CD4-positive, alpha-beta T cell (primary cell): ENCODE measurements around the gene FNIP1. TPM values are rescaled to one million over a fixed set of nuclear protein-coding genes. Genes with fewer than 3 reads are reported as not detected.

ENCODE experiments used
- ATAC-seq: fragments of 200-7000 bp; cut with Tn5 transposase; one replicate; pipeline ENCODE4 v1.10.0; 2022; ENCODE audit warnings: mild to moderate bottlenecking; ENCODE audit not compliant: poor library complexity
- CTCF ChIA-PET: fragments of 350-600 bp; sonication (Branson Sonifier 250); formaldehyde crosslinking; loops from one replicate; lab custom pipeline; 2021; ENCODE audit warnings: antibody characterized with exemption, inconsistent platforms; lab: Charles Lee
- POLR2A ChIA-PET: fragments of 350-600 bp; sonication (Branson Sonifier 250); formaldehyde crosslinking; loops from one replicate; lab custom pipeline; 2021; ENCODE audit warnings: antibody characterized with exemption, inconsistent platforms; lab: Charles Lee
- DNase-seq, 14 experiments: peaks; one replicate each; pipeline ENCODE4 v3.0.0-alpha.2; 2013 to 2020; ENCODE audit warnings: mixed read lengths in 2 of 14
- H3K27ac ChIP-seq, 2 donors: one replicate each; pipeline versions ENCODE4 v1.5.1 to v1.7.0; 2013; ENCODE audit warnings: low read length in 2 of 2, low read depth in 1 of 2, mild to moderate bottlenecking in 1 of 2
- H3K27me3 ChIP-seq, 2 experiments: 1 replicate in 1 of 2; 2 replicates in 1 of 2; pipeline versions ENCODE4 v1.6.1 to v1.7.0; 2013; ENCODE audit warnings: low read length in 2 of 2, control low read depth in 1 of 2, mild to moderate bottlenecking in 1 of 2, moderate library complexity in 1 of 2; ENCODE audit not compliant: insufficient read depth in 2 of 2, control insufficient read depth in 1 of 2
- H3K36me3 ChIP-seq: one replicate; pipeline ENCODE4 v1.6.1; 2013; ENCODE audit warnings: low read length, control low read depth; ENCODE audit not compliant: insufficient read depth
- H3K4me1 ChIP-seq: one replicate; pipeline ENCODE4 v1.6.1; 2013; ENCODE audit warnings: low read length, control low read depth; ENCODE audit not compliant: insufficient read depth
- H3K4me3 ChIP-seq: one replicate; pipeline ENCODE4 v1.5.1; 2013; ENCODE audit warnings: mild to moderate bottlenecking, low read length, moderate library complexity
- H3K9me3 ChIP-seq, 2 experiments: 1 replicate in 1 of 2; 2 replicates in 1 of 2; pipeline versions ENCODE4 v1.6.1 to v1.7.0; 2013; ENCODE audit warnings: low read length in 2 of 2, mild to moderate bottlenecking in 2 of 2, control low read depth in 1 of 2, moderate library complexity in 1 of 2; ENCODE audit not compliant: control insufficient read depth in 1 of 2, insufficient read depth in 1 of 2
- H3K27ac Mint-ChIP-seq: one replicate; pipeline ENCODE4 v1.8.0; 2020; ENCODE audit warnings: mixed read lengths
- H3K27me3 Mint-ChIP-seq: one replicate; pipeline ENCODE4 v1.8.0; 2021; ENCODE audit warnings: mixed read lengths
- H3K36me3 Mint-ChIP-seq: one replicate; pipeline ENCODE4 v1.8.0; 2021; ENCODE audit warnings: low read depth, mixed read lengths
- H3K4me1 Mint-ChIP-seq: one replicate; pipeline ENCODE4 v1.8.0; 2021; ENCODE audit warnings: low read depth, mixed read lengths
- H3K4me3 Mint-ChIP-seq: one replicate; pipeline ENCODE4 v1.8.0; 2020; ENCODE audit warnings: mild to moderate bottlenecking, mixed read lengths
- H3K9me3 Mint-ChIP-seq: one replicate; pipeline ENCODE4 v1.8.0; 2020; ENCODE audit warnings: mixed read lengths
- CTCF ChIP-seq: fragments of 200-600 bp; IDR thresholded peaks from one replicate; pipeline ENCODE4 v1.8.0; 2022; ENCODE audit warnings: antibody characterized with exemption, mild to moderate bottlenecking
- intact Hi-C, 2 experiments: fragments of 100-400 bp; cut with DNase I in 1 of 2; cut with micrococcal nuclease in 1 of 2; formaldehyde crosslinking; loops; one replicate each; pipeline versions ENCODE4 v1.15.1 to v1.9.0; 2023 to 2025; cut with DNase I, micrococcal nuclease
- total RNA-seq, 174 experiments: library from RNA in 2 of 174; stranded (reverse) in 2 of 174; gene quantifications; one replicate each; pipeline ENCODE4 v1.2.3 and lab custom pipeline; 2021 to 2026

The FNIP1 gene
- total RNA-seq, 2 experiments from 2014 or later: 34.5 to 34.7 TPM

GRCh38 chr5:131790550-131790949 is 6.3 kb downstream of the FNIP1 start:
- ATAC-seq (no peak), DNase-seq (no peak)
- POLR2A ChIA-PET: interaction anchor here (1.2 kb wide), 1 partner anchor 102 kb away, joined by 3 read pairs; no protein-coding TSS in a partner anchor
- Histone ChIP-seq H3K4me1 (peaks cover 7% of the 10 kb centered on the region), H3K27ac (no peak overlapping the region), H3K27me3 (no peaks in the 10 kb centered on the region), H3K4me3 (no peak overlapping the region), H3K36me3 (no peaks in the 10 kb centered on the region), H3K9me3 (no peaks in the 10 kb centered on the region)
- intact Hi-C loops: no loop called here
- Mint-ChIP-seq H3K27ac (no peak overlapping the region), H3K4me1 (peaks cover 73% of the 10 kb centered on the region), H3K36me3 (peaks cover 29% of the 10 kb centered on the region), H3K9me3 (peaks cover 4% of the 10 kb centered on the region), H3K27me3 (no peaks in the 10 kb centered on the region), H3K4me3 (no peak overlapping the region)
- CTCF ChIA-PET: no interaction called here
- TF ChIP-seq CTCF: no peak

- Histone ChIP-seq H3K27me3 (no peaks in the 10 kb centered on the region), H3K4me3 (no peak overlapping the region), H3K36me3 (no peaks in the 10 kb centered on the region), H3K27ac (no peak overlapping the region), H3K4me1 (peaks cover 7% of the 10 kb centered on the region), H3K9me3 (no peaks in the 10 kb centered on the region)
- H3K4me1 Mint-ChIP-seq: peaks cover 65% of the 10 kb centered on the region
- no peak for DNase-seq
- CTCF ChIA-PET: no interaction called here
- no peak for TF ChIP-seq CTCF
- H3K9me3 Mint-ChIP-seq: peaks cover 4% of the 10 kb centered on the region
- no peak overlapping the region for H3K27ac Mint-ChIP-seq
- H3K4me3 Mint-ChIP-seq: no peak overlapping the region
- POLR2A ChIA-PET: interaction anchor here (1.2 kb wide), 1 partner anchor 101 kb away, joined by 3 read pairs; no protein-coding TSS in a partner anchor
- peaks cover 22% of the 10 kb centered on the region for H3K36me3 Mint-ChIP-seq
- H3K27me3 Mint-ChIP-seq: no peaks in the 10 kb centered on the region
- no peak for ATAC-seq
- intact Hi-C loops: no loop called here
Measured at GRCh38 chr5:131789765-131790164, 7.1 kb downstream of the FNIP1 start.

- no peak for TF ChIP-seq CTCF
- Mint-ChIP-seq H3K27me3 (no peaks in the 10 kb centered on the region), H3K9me3 (peaks cover 4% of the 10 kb centered on the region), H3K27ac (no peak overlapping the region), H3K4me3 (no peak overlapping the region), H3K4me1 (peaks cover 64% of the 10 kb centered on the region), H3K36me3 (peaks cover 19% of the 10 kb centered on the region)
- POLR2A ChIA-PET: interaction anchor here (0.5 to 0.8 kb wide), 2 partner anchors 10 to 30 kb away, joined by 4 read pairs; partner anchors contain the start of gene FNIP1
- DNase-seq (no peak), ATAC-seq (no peak)
- no peaks in the 10 kb centered on the region for H3K27me3 ChIP-seq
- no peaks in the 10 kb centered on the region for H3K36me3 ChIP-seq
- H3K27ac ChIP-seq: no peak overlapping the region
- no peak overlapping the region for H3K4me3 ChIP-seq
- peaks cover 5% of the 10 kb centered on the region for H3K4me1 ChIP-seq
- intact Hi-C loops: no loop called here
- CTCF ChIA-PET: no interaction called here
- H3K9me3 ChIP-seq: no peaks in the 10 kb centered on the region
Measured at GRCh38 chr5:131787736-131788135, 9.1 kb downstream of the FNIP1 start.
